ENCODE measurements around the gene MEI1.

Gene MEI1

GRCh38 chr22:41844513-41844912 is 145.2 kb downstream of the MEI1 start:
- DNase-seq: no peak

- no peak for DNase-seq
Observed at GRCh38 chr22:41845380-41846267, 146.3 kb downstream of the MEI1 start.

DNA sequence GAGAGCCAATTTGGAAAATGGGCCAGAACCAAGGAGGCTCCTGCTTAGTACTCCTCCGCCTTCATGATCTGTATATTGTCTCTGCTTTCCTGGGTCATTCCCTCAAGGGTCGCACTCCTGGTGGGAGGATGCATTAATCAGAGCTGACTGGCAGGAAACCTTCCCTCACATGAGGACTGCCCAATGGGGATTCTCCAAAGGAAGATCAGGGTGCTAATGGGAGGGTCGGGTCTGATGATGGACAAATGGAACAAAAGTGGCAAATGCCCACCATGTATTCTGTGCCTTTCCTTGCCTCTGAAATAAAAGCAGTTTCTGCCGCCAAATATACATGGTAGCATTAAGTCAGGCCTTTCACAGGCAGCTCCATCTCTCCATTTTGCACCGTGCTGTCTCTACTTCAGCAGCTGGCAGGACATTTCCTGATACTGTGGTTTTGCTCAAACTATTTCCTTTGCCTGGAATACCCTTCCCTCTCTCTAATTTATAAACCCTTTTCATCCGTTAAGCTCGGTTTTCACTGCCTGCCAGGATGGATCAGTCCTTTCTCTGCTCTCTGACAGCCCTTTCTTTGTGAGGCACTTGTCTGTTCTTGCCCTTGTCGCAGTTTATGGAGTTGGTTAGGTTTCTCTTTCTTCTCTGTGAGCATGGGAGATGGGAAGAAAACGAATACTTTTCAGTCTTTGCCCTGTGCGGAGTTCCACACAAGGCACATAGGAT is 147.1 kb downstream of the MEI1 start:
- no peak for DNase-seq

DNA sequence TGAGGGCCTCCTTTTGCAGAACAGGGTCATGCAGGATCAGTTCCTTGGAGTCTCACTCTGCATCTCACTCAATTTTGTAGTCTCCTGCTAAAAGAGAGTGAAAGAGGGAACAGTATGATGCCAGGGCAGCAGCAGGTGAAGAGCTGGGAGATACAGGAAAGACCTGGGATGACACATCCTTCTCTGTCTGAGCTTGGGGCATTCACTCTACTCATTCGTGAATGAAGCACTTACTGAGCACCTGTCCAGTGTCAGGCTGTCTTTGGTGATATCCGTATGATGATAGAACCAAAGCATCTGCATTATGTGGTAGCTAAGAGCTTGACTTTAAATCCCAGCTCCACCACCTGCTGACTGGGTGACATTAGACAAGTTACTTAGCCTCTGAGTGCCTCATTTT is 148.0 kb downstream of the MEI1 start:
- DNase-seq: no peak

DNA sequence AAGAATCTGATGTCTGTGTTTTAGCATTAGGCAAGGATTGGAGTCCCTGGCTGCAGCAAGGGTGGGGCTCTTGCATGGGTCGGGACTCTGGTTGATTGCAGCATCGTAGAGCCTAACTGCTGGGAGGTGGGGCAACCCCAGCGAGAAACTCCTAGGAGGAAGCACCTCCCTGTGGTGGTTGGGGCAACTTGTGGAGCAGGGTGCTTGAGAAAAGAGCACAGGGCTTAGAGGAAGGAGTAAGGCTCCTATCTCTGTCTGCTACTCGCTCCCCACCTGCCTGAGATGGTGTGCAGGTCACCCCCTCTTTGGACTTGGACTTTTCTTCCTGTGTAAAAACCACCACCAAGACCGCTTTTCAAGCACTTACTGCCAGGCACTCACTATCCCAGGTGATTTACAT is 149.2 kb downstream of the MEI1 start:
- DNase-seq: no peak

All from right hindlimb (tissue), 1 donor.